GM18951 (cell line): Measurements from ENCODE around the gene BUB1B.
"Not testable (repeated sequence)": the region's sequence is repeated elsewhere in the genome, so short reads cannot be mapped to it uniquely, and the experiment has no call there.

Experiments
- POLR2A ChIP-seq: IDR thresholded peaks from 4 replicates; pipeline ENCODE4 v1.6.1; 2011; ENCODE audit warnings: mild to moderate bottlenecking; ENCODE audit not compliant: insufficient read length, insufficient read depth; ENCODE audit errors: extremely low read depth
- in situ Hi-C: fragments of 300-500 bp; cut with MboI; formaldehyde crosslinking; loops from one replicate; pipeline ENCODE4 v1.12.0; 2022; ENCODE audit warnings: low sequenced_read_pairs, mixed read lengths, inconsistent platforms; ENCODE audit not compliant: unreplicated experiment

The BUB1B gene

GRCh38 chr15:40125950-40126349 lies 34.9 kb upstream of the BUB1B start:
- no peak for TF ChIP-seq POLR2A
- in situ Hi-C loops = no loop called here

GRCh38 chr15:40128766-40129660 lies 31.9 kb upstream of the BUB1B start:
- TF ChIP-seq POLR2A = no peak
- in situ Hi-C loops = no loop called here

- TF ChIP-seq POLR2A = no peak
- in situ Hi-C loops = no loop called here
These were observed 30.8 kb upstream of the BUB1B start for GRCh38 chr15:40130118-40130517.

- TF ChIP-seq POLR2A = no peak
- in situ Hi-C loops = no loop called here
These were observed 29.9 kb upstream of the BUB1B start for GRCh38 chr15:40130799-40131502.

GRCh38 chr15:40133544-40133943 lies 27.3 kb upstream of the BUB1B start:
- in situ Hi-C loops = no loop called here
- TF ChIP-seq POLR2A = no peak

GRCh38 chr15:40134885-40135284 lies 26.0 kb upstream of the BUB1B start:
- no peak for TF ChIP-seq POLR2A
- in situ Hi-C loops = no loop called here

GRCh38 chr15:40135846-40136450 lies 24.9 kb upstream of the BUB1B start:
- in situ Hi-C loops = not testable (repeated sequence)

- no peak for TF ChIP-seq POLR2A
- in situ Hi-C loops = no loop called here
These were observed 24.2 kb upstream of the BUB1B start for GRCh38 chr15:40136470-40137302.

GRCh38 chr15:40137303-40138200 lies 23.3 kb upstream of the BUB1B start:
- TF ChIP-seq POLR2A = no peak
- in situ Hi-C loops = no loop called here

GRCh38 chr15:40138201-40138570 lies 22.7 kb upstream of the BUB1B start:
- in situ Hi-C loops = not testable (repeated sequence)

GRCh38 chr15:40142428-40142827 lies 18.4 kb upstream of the BUB1B start:
- no peak for TF ChIP-seq POLR2A
- in situ Hi-C loops = no loop called here

GRCh38 chr15:40146037-40146436 lies 14.8 kb upstream of the BUB1B start:
- in situ Hi-C loops = no loop called here
- no peak for TF ChIP-seq POLR2A
